Breast epithelium (tissue), 4 donors: Measurements from ENCODE around the gene NIBAN1. TPM values are rescaled to one million over a fixed set of nuclear protein-coding genes. Genes with fewer than 3 reads are reported as not detected.

Source experiments
- DNase-seq, 2 donors: peaks; one replicate each; pipeline ENCODE4 v3.0.0-alpha.2; 2019; ENCODE audit warnings: low spot score in 2 of 2
- H3K27ac ChIP-seq, 2 donors: fragments of 200-600 bp; sonication (generic) in 1 of 2; one replicate each; pipeline ENCODE4 v1.5.1; 2016 to 2019; ENCODE audit warnings: mild to moderate bottlenecking in 1 of 2
- H3K27me3 ChIP-seq, 2 donors: fragments of 200-600 bp; sonication (generic) in 1 of 2; one replicate each; pipeline versions ENCODE4 v1.5.1 to v1.6.0; 2017 to 2019; ENCODE audit warnings: control low read depth in 1 of 2, mild to moderate bottlenecking in 1 of 2
- H3K36me3 ChIP-seq: fragments of 200-600 bp; one replicate; pipeline ENCODE4 v1.5.1; 2019
- H3K4me1 ChIP-seq, 2 donors: fragments of 200-600 bp; sonication (generic); one replicate each; pipeline ENCODE4 v1.5.1; 2016 to 2019; ENCODE audit warnings: control low read depth in 1 of 2
- H3K4me3 ChIP-seq, 3 donors: fragments of 200-600 bp; sonication (generic); 1 replicate in 2 of 3; 2 replicates in 1 of 3; pipeline ENCODE4 v1.5.1; 2016 to 2019; ENCODE audit warnings: mild to moderate bottlenecking in 3 of 3, moderate library complexity in 2 of 3
- H3K9me3 ChIP-seq, 2 donors: fragments of 200-600 bp; sonication (generic) in 1 of 2; one replicate each; pipeline ENCODE4 v1.5.1; 2016 to 2019; ENCODE audit warnings: control low read depth in 1 of 2
- POLR2A ChIP-seq: fragments of 450-650 bp; IDR thresholded peaks from one replicate; pipeline ENCODE4 v1.6.1; 2016; ENCODE audit warnings: antibody characterized with exemption, mild to moderate bottlenecking, moderate library complexity
- POLR2AphosphoS5 ChIP-seq, 3 donors: sonication (generic); formaldehyde crosslinking; IDR thresholded peaks; one replicate each; pipeline ENCODE4 v1.6.1; 2017; ENCODE audit warnings: antibody characterized with exemption in 3 of 3
- intact Hi-C: fragments of 100-400 bp; cut with DNase I; formaldehyde crosslinking; loops from one replicate; pipeline ENCODE4 v1.15.1; 2023; ENCODE audit warnings: low total_unique reads
- total RNA-seq, 3 donors: library from RNA; depleted of rRNA; stranded (reverse); fragments of >200 nt; gene quantifications; one replicate each; pipeline ENCODE4 v1.1.0, GENCODE V29; 2016
- TF ChIP-seq, protein P1 (sequence below), 3 donors: fragments of 450-650 bp; IDR thresholded peaks; one replicate each; pipeline ENCODE4 v1.5.1; 2016 to 2017; ENCODE audit warnings: antibody characterized with exemption in 3 of 3, mild to moderate bottlenecking in 3 of 3, moderate library complexity in 3 of 3

The NIBAN1 gene
- total RNA-seq, 3 donors from 2014 or later = 11.7 to 44.2 (median 34.7) TPM

DNA sequence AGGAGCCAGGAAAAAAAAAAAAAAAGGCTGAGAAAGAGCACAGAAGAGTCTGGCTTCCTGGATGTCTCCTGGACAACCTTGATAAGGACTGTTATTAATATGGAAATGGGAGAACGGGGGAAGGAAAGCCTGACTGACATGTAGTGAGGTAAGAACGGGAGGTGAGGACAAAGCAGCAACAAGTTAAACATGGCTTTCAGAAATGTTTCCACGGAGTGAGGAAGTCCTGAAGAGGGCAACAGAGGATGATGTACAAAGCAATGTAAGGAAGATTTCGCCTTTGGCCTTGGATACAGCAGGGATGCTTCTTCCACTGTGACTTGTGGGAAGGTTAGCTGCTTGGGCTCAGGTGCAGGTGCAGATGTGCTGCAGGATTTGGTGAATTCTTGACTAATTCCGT, 11.9 kb upstream of the NIBAN1 start:
- intact Hi-C loops = no loop called here

DNA sequence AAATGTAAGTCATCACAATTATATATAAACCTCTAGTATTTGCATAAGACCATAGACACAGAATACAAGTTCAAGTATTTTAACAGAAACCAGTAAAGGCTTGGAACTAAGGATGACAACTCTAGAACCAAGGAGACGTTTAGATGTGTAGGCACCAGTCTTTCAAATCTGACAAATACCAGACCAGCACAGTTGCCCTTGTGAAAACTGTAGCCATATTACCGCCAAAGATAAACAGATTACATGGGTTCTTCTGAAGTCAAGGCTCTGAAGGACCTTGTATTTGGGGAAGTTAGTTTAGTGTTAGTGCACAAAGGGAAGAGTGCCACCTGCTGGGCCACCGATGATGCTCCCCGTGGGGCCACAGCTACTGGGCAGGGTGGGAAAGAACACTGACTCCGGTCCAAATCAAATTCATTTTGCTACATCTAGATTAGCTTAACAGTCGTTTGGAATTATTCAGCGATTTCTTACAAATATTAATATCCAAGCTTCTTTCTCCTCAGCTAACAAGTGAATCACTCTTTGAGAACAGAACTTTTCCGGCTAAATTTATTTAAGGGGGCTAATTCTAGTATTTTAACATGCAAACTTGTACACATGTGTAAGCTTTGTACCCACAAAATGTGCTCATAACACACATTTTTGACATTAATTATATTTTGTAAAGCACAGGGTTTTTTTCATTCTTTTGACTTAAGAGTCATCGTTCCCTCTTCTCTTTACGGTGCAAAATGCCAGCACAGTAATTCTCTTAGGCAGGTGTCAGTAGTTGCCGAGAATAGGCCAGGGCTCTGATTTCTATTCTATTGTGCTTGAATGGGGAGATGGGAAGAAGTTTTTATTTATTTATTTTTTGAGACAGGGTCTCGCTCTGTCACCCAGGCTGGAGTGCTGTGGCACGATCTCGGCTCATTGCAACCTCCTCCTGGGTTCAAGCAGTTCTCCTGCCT, 8.0 kb upstream of the NIBAN1 start:
- no peaks in the 10 kb centered on the region for H3K36me3 ChIP-seq
- H3K4me3 ChIP-seq = no peak overlapping the region
- no peaks in the 10 kb centered on the region for H3K9me3 ChIP-seq
- TF ChIP-seq POLR2AphosphoS5 (IDR thresholded peaks at IDR 0.05) (peak in 2 of 3 donors; percentile 41 to 53), POLR2A (no peak)
- TF ChIP-seq, protein P1, sequence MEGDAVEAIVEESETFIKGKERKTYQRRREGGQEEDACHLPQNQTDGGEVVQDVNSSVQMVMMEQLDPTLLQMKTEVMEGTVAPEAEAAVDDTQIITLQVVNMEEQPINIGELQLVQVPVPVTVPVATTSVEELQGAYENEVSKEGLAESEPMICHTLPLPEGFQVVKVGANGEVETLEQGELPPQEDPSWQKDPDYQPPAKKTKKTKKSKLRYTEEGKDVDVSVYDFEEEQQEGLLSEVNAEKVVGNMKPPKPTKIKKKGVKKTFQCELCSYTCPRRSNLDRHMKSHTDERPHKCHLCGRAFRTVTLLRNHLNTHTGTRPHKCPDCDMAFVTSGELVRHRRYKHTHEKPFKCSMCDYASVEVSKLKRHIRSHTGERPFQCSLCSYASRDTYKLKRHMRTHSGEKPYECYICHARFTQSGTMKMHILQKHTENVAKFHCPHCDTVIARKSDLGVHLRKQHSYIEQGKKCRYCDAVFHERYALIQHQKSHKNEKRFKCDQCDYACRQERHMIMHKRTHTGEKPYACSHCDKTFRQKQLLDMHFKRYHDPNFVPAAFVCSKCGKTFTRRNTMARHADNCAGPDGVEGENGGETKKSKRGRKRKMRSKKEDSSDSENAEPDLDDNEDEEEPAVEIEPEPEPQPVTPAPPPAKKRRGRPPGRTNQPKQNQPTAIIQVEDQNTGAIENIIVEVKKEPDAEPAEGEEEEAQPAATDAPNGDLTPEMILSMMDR (IDR thresholded peaks at IDR 0.05) = peak; percentile 63 to 92 (median 92)
- H3K4me1 ChIP-seq = no peaks in the 10 kb centered on the region
- H3K27ac ChIP-seq = no peak overlapping the region
- intact Hi-C loops = no loop called here
- peak; percentile 58 to 80 for DNase-seq
- H3K27me3 ChIP-seq = no peaks in the 10 kb centered on the region

More for the DNA sequence above, 11.9 kb upstream of the NIBAN1 start:
- no peak for DNase-seq
- TF ChIP-seq POLR2AphosphoS5 (IDR thresholded peaks at IDR 0.05) (no peak), POLR2A (no peak)
- TF ChIP-seq, protein P1 (IDR thresholded peaks at IDR 0.05) = no peak
- H3K36me3 ChIP-seq = no peaks in the 10 kb centered on the region
- no peak overlapping the region for H3K27ac ChIP-seq
- H3K4me1 ChIP-seq = no peaks in the 10 kb centered on the region
- no peaks in the 10 kb centered on the region for H3K9me3 ChIP-seq
- H3K4me3 ChIP-seq = no peak overlapping the region
- H3K27me3 ChIP-seq = no peaks in the 10 kb centered on the region

DNA sequence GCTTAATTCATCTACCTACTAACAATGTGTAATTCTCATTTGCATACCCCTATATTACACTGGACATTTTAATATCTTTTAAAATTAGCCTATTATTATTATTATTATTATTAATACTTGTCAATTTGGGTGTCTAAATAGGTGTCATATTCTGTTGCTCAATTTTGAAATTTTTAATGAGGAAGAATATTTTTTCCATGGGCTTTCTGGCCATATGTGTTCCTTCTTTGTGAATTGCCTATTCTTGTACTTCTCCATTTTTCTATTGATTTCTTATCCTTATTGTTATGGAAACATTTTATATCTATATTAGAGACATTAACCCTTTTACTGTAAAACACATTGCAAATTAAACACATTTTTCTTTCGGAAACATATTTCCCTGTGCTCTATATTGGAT, 6.4 kb upstream of the NIBAN1 start:
- intact Hi-C loops = loop anchor here (1.0 kb wide), 1 partner anchor 172 kb away; no protein-coding TSS in a partner anchor
- H3K27me3 ChIP-seq = no peaks in the 10 kb centered on the region

DNA sequence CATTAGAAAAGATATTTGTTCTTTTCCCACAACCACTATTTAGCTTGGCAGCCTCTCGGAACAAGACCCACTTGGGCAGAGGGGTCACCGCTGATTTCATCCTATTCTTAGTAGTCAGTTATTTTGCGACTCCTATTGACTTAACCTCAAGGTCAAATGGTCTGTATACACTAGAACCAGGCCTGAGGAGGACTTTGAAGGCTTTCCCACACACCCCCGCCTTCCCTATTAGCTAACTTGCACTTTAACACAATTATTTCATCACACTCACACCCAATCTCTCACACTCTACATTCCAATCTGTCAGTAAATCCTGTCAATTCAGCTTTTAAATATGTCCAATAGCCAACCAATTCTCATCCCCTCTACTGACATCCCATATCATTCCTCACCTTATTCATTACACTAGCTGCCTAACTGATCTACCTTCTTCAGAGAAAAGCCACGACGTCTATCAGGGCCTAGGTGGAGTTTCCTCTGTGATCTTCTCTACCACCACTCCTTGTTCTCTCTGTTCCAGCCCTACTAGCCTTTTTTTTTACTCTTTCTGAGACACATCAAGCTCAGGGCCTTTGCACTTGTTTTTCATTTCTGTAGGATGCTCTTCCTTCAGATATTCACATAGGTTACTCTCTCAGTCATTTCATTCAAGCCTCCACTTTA, 1.0 kb upstream of the NIBAN1 start:
- Histone ChIP-seq H3K27me3 (no peaks in the 10 kb centered on the region), H3K9me3 (no peaks in the 10 kb centered on the region), H3K27ac (peak overlapping the region in 1 of 2 donors; percentile 87), H3K4me3 (peak overlapping the region in 1 of 3 donors; percentile 90), H3K36me3 (no peaks in the 10 kb centered on the region), H3K4me1 (peaks cover 0 to 3% of the 10 kb centered on the region in 2 donors)
- DNase-seq = no peak
- intact Hi-C loops = no loop called here
- TF ChIP-seq, protein P1 (IDR thresholded peaks at IDR 0.05) = no peak
- TF ChIP-seq POLR2A = no peak
- no peak for TF ChIP-seq POLR2AphosphoS5 (IDR thresholded peaks at IDR 0.05)

More for the DNA sequence above, 6.4 kb upstream of the NIBAN1 start:
- no peak overlapping the region for H3K27ac ChIP-seq
- no peaks in the 10 kb centered on the region for H3K9me3 ChIP-seq
- no peaks in the 10 kb centered on the region for H3K4me1 ChIP-seq
- TF ChIP-seq POLR2AphosphoS5 (IDR thresholded peaks at IDR 0.05) = no peak
- TF ChIP-seq, protein P1 (IDR thresholded peaks at IDR 0.05) = no peak
- DNase-seq = no peak
- no peak overlapping the region for H3K4me3 ChIP-seq
- no peaks in the 10 kb centered on the region for H3K36me3 ChIP-seq

DNA sequence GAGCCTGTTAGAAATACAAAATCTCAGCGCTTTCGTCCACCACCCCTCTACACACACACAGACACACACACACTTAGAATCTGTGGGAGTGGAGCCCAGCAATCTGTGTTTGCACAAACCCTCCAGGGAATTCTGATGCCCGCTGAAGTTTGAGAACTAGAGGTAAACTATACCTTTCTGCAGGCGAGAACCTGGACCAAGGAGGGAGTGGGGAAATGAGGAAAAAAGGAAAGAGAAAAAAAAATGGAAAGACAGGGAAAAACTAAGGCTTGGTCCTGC, 468 bp upstream of the NIBAN1 start:
- intact Hi-C loops = no loop called here
- H3K36me3 ChIP-seq = no peaks in the 10 kb centered on the region
- TF ChIP-seq, protein P1 (IDR thresholded peaks at IDR 0.05) = no peak
- no peak for TF ChIP-seq POLR2AphosphoS5 (IDR thresholded peaks at IDR 0.05)
- no peak for TF ChIP-seq POLR2A
- H3K9me3 ChIP-seq = no peaks in the 10 kb centered on the region
- no peak for DNase-seq
- peak overlapping the region; percentile 62 to 90 (median 86) for H3K4me3 ChIP-seq
- peak overlapping the region; percentile 83 to 87 for H3K27ac ChIP-seq
- H3K27me3 ChIP-seq = no peaks in the 10 kb centered on the region
- H3K4me1 ChIP-seq = peaks cover 0 to 3% of the 10 kb centered on the region in 2 donors
